IMR-90 (cell line): Measurements from ENCODE around the gene SLC25A2. TPM values are rescaled to one million over a fixed set of nuclear protein-coding genes. Genes with fewer than 3 reads are reported as not detected.

Experiments
- ATAC-seq: fragments of 200-7000 bp; cut with Tn5 transposase; 2 replicates; pipeline ENCODE4 v1.9.1; 2020; ENCODE audit warnings: low read depth, mild to moderate bottlenecking, moderate library complexity
- BruUV-seq: library from RNA; stranded (reverse); fragments of 400-500 nt; replicated peaks from 2 replicates; lab custom pipeline; 2021; lab: Mats Ljungman, UMichigan
- CTCF ChIA-PET: fragments of 300-600 bp; formaldehyde crosslinking; extraction: SDS; loops from one replicate; lab custom pipeline; 2021; ENCODE audit warnings: antibody characterized with exemption; lab: Yijun Ruan, JAX
- POLR2A ChIA-PET: fragments of 300-600 bp; sonication (Branson Sonifier 250); formaldehyde crosslinking; loops from one replicate; lab custom pipeline; 2022; ENCODE audit warnings: antibody characterized with exemption; ENCODE audit not compliant: unreplicated experiment; lab: Charles Lee
- DNase-seq: peaks from one replicate; pipeline ENCODE4 v3.0.0; 2013
- H2AFZ ChIP-seq: replicated peaks from 2 replicates; pipeline ENCODE3; 2013; ENCODE audit warnings: low read length, mild to moderate bottlenecking; ENCODE audit not compliant: poor library complexity
- H2AK5ac ChIP-seq: 2 replicates; pipeline ENCODE4 v1.6.1; 2013; ENCODE audit warnings: low read depth, low read length, inconsistent platforms
- H2AK9ac ChIP-seq: replicated peaks from 2 replicates; pipeline ENCODE3; 2013; ENCODE audit warnings: mild to moderate bottlenecking, low read depth, low read length, moderate library complexity; ENCODE audit not compliant: poor library complexity
- H2BK120ac ChIP-seq: 2 replicates; pipeline ENCODE4 v1.6.1; 2013; ENCODE audit warnings: low read depth, low read length, inconsistent platforms
- H2BK15ac ChIP-seq: 3 replicates; pipeline ENCODE4 v1.6.1; 2013; ENCODE audit warnings: low read depth, low read length, inconsistent platforms
- H2BK20ac ChIP-seq: 2 replicates; pipeline ENCODE4 v1.6.1; 2013; ENCODE audit warnings: low read depth, mild to moderate bottlenecking, inconsistent platforms, low read length, moderate library complexity
- H2BK5ac ChIP-seq: 2 replicates; pipeline ENCODE4 v1.6.1; 2013; ENCODE audit warnings: mild to moderate bottlenecking, low read depth, low read length, inconsistent platforms; ENCODE audit not compliant: poor library complexity, severe bottlenecking
- H3K14ac ChIP-seq: replicated peaks from 2 replicates; pipeline ENCODE4 v1.6.1; 2013; ENCODE audit warnings: low read depth, low read length, inconsistent platforms
- H3K18ac ChIP-seq: 2 replicates; pipeline ENCODE4 v1.6.1; 2013; ENCODE audit warnings: low read depth, low read length, control low read depth
- H3K23ac ChIP-seq: 2 replicates; pipeline ENCODE4 v1.6.1; 2013; ENCODE audit warnings: low read depth, low read length, inconsistent platforms
- H3K27ac ChIP-seq: 2 replicates; pipeline ENCODE4 v1.5.1; 2013; ENCODE audit warnings: mild to moderate bottlenecking, control low read depth, low read length; ENCODE audit not compliant: insufficient read depth
- H3K27me3 ChIP-seq: 2 replicates; pipeline ENCODE4 v1.6.1; 2013; ENCODE audit warnings: low read length; ENCODE audit not compliant: control insufficient read depth, insufficient read depth
- H3K36me3 ChIP-seq: 2 replicates; pipeline ENCODE4 v1.6.1; 2013; ENCODE audit warnings: low read length, mixed read lengths; ENCODE audit not compliant: control insufficient read depth, insufficient read depth
- H3K4ac ChIP-seq: 2 replicates; pipeline ENCODE4 v1.6.1; 2013; ENCODE audit warnings: low read depth, low read length, inconsistent platforms
- H3K4me1 ChIP-seq: 2 replicates; pipeline ENCODE4 v1.6.1; 2013; ENCODE audit warnings: low read length, mixed read lengths; ENCODE audit not compliant: control insufficient read depth, insufficient read depth
- H3K4me2 ChIP-seq: 2 replicates; pipeline ENCODE4 v1.6.1; 2013; ENCODE audit warnings: low read depth, mild to moderate bottlenecking, control low read depth, low read length, moderate library complexity
- H3K4me3 ChIP-seq: 2 replicates; pipeline ENCODE4 v1.5.1; 2013; ENCODE audit warnings: low read depth, mild to moderate bottlenecking, control low read depth, low read length, moderate library complexity; ENCODE audit not compliant: insufficient read depth
- H3K56ac ChIP-seq: 2 replicates; pipeline ENCODE4 v1.6.1; 2013; ENCODE audit warnings: low read length, inconsistent platforms; ENCODE audit not compliant: insufficient read depth; ENCODE audit errors: extremely low read depth
- H3K79me1 ChIP-seq, 2 experiments: 2 replicates each; pipeline ENCODE4 v1.6.1; 2013; ENCODE audit warnings: low read length in 2 of 2, inconsistent platforms in 1 of 2, low read depth in 1 of 2
- H3K9ac ChIP-seq: 2 replicates; pipeline ENCODE4 v1.6.1; 2013; ENCODE audit warnings: low read depth, low read length, control low read depth
- H3K9me1 ChIP-seq: 2 replicates; pipeline ENCODE4 v1.6.1; 2013; ENCODE audit warnings: low read length, inconsistent platforms; ENCODE audit not compliant: insufficient read depth
- H3K9me3 ChIP-seq: 2 replicates; pipeline ENCODE4 v1.6.1; 2013; ENCODE audit warnings: low read length; ENCODE audit not compliant: control insufficient read depth, insufficient read depth
- H4K20me1 ChIP-seq: 2 replicates; pipeline ENCODE4 v1.6.1; 2013; ENCODE audit warnings: low read length, inconsistent platforms; ENCODE audit not compliant: insufficient read depth
- H4K5ac ChIP-seq: 2 replicates; pipeline ENCODE4 v1.6.1; 2013; ENCODE audit warnings: mild to moderate bottlenecking, low read depth, low read length, control low read depth
- H4K8ac ChIP-seq, 2 experiments: 2 replicates each; pipeline ENCODE4 v1.6.1; 2013; ENCODE audit warnings: low read depth in 2 of 2, low read length in 2 of 2, control low read depth in 1 of 2, inconsistent platforms in 1 of 2
- H4K91ac ChIP-seq: 2 replicates; pipeline ENCODE4 v1.6.1; 2013; ENCODE audit warnings: low read depth, low read length, inconsistent platforms; ENCODE audit not compliant: insufficient read depth
- BHLHE40 ChIP-seq: fragments of 150-350 bp; IDR thresholded peaks from 2 replicates; pipeline ENCODE4 v1.6.1; 2016; ENCODE audit warnings: mild to moderate bottlenecking, low read depth, low read length
- CHD1 ChIP-seq: IDR thresholded peaks from 2 replicates; pipeline ENCODE4 v1.6.1; 2012; ENCODE audit warnings: low read depth, low read length, improper control_type of control experiment
- MXI1 ChIP-seq: IDR thresholded peaks from 2 replicates; pipeline ENCODE4 v1.6.1; 2012; ENCODE audit warnings: low read depth, mild to moderate bottlenecking, low read length, moderate library complexity, borderline replicate concordance
- NFE2L2 ChIP-seq: fragments of 150-350 bp; IDR thresholded peaks from 2 replicates; pipeline ENCODE4 v1.6.1; 2016; ENCODE audit warnings: low read depth, mild to moderate bottlenecking, low read length
- RFX5 ChIP-seq: IDR thresholded peaks from 2 replicates; pipeline ENCODE4 v1.8.0; 2012; ENCODE audit warnings: low read depth, mild to moderate bottlenecking, low read length, moderate library complexity
- WGBS, 2 experiments: methylation state at CpG; one replicate each; pipeline versions ENCODE4 v1.1.5 to v1.1.7; 2013; ENCODE audit warnings: missing lambda C conversion rate in 2 of 2; ENCODE audit not compliant: insufficient read length in 1 of 2; ENCODE audit errors: extremely low coverage in 2 of 2; 5-methylcytosine and 5-hydroxymethylcytosine counted together
- dilution Hi-C: fragments of 300-500 bp; cut with HindIII; formaldehyde crosslinking; loops from one replicate; pipeline ENCODE4 v1.14.3; 2018; ENCODE audit warnings: low sequenced_read_pairs; ENCODE audit not compliant: unreplicated experiment
- in situ Hi-C: fragments of 300-500 bp; cut with MboI; formaldehyde crosslinking; loops from 3 replicates; pipeline ENCODE4 v1.14.3; 2019; ENCODE audit warnings: low sequenced_read_pairs, inconsistent platforms, mixed read lengths
- intact Hi-C: fragments of 100-400 bp; cut with micrococcal nuclease; formaldehyde crosslinking; loops from 2 replicates; pipeline ENCODE4 v1.10.0; 2022
- polyA plus RNA-seq, 3 experiments: library from polyadenylated mRNA; depleted of rRNA; stranded (reverse); fragments of >200 nt; gene quantifications; 2 replicates each; pipeline ENCODE4 v1.2.3, GENCODE V29; 2012; ENCODE audit warnings: low replicate concordance in 1 of 3
- total RNA-seq: library from RNA; depleted of rRNA; stranded (reverse); fragments of >200 nt; gene quantifications from 2 replicates; pipeline ENCODE4 v1.2.3, GENCODE V29; 2012
- TF ChIP-seq, protein P1 (sequence below): fragments of 150-350 bp; IDR thresholded peaks from 2 replicates; pipeline ENCODE4 v1.6.1; 2017; ENCODE audit warnings: mild to moderate bottlenecking, antibody characterized with exemption, low read length, low read depth

Gene SLC25A2
- total and polyA plus RNA-seq, 2 of the 4 experiments (the other 2 are of a cell fraction): not detected

DNA sequence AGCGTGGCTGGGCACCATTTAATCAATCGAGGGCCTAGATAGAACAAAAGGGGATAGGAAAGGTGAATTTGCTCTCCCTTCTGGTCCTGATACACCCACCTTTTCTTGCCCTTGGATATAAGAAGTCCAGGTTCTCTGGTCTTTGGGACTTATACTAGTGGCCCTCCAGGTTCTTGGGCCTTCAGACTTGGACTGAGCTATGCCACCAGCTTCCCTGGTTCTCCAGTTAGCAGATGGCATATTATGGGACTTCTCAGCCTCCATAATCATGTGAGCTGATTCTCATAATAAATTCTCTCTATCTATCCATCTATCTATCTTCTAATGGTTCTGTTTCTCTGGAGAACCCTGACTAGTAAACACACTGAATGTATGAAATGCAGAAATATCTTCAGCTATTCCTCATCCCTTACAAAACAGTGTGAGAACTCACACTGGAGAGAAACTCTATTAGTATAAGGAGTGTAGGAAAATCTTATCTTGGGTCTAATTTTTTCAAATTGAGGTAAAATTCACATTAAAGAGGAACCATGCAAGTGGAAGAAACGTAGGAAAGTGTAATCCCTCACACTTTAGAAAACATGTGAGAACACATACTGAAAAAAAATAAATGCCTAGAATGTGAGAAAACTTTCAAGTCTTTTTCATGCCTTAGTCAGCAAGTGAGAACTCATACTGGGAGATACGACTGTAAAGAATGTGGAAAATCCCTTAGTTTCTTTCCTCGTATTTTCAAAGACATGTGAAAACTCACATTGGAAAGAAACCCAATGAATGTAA is 43.2 kb downstream of the SLC25A2 start:
- CTCF ChIA-PET: no interaction called here
- whole genome bisulfite sequencing, 2 experiments: no CpG with 5 or more reads among the region's 5 CpGs
- no peak overlapping the region for H2BK120ac ChIP-seq
- H2AK9ac ChIP-seq: no peak overlapping the region
- no peak overlapping the region for H2AFZ ChIP-seq
- no peak for ATAC-seq
- DNase-seq: peak; percentile 2
- TF ChIP-seq BHLHE40 (no peak), CHD1 (no peak), MXI1 (no peak), NFE2L2 (no peak), RFX5 (no peak)
- TF ChIP-seq, protein P1, sequence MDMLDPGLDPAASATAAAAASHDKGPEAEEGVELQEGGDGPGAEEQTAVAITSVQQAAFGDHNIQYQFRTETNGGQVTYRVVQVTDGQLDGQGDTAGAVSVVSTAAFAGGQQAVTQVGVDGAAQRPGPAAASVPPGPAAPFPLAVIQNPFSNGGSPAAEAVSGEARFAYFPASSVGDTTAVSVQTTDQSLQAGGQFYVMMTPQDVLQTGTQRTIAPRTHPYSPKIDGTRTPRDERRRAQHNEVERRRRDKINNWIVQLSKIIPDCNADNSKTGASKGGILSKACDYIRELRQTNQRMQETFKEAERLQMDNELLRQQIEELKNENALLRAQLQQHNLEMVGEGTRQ: no peak
- no peak overlapping the region for H2BK20ac ChIP-seq
- H3K14ac ChIP-seq: no peak overlapping the region
- H4K20me1 ChIP-seq: no peaks in the 10 kb centered on the region
- H4K8ac ChIP-seq: no peak overlapping the region
- H3K9me1 ChIP-seq: no peaks in the 10 kb centered on the region
- intact Hi-C loops: no loop called here
- no peak overlapping the region for H3K4me2 ChIP-seq
- no peak overlapping the region for H3K4ac ChIP-seq
- in situ Hi-C loops: no loop called here
- peaks cover 44% of the 10 kb centered on the region for H3K9me3 ChIP-seq
- dilution Hi-C loops: no loop called here
- H3K9ac ChIP-seq: no peak overlapping the region
- no peak overlapping the region for H3K18ac ChIP-seq
- no peak overlapping the region for H3K23ac ChIP-seq
- no peaks in the 10 kb centered on the region for H3K4me1 ChIP-seq
- no peak overlapping the region for H3K27ac ChIP-seq
- no peak overlapping the region for H4K5ac ChIP-seq
- no peak overlapping the region for H2BK15ac ChIP-seq
- POLR2A ChIA-PET: no interaction called here
- no peak overlapping the region for H4K91ac ChIP-seq
- H3K79me1 ChIP-seq: no peaks in the 10 kb centered on the region
- no peak overlapping the region for H2BK5ac ChIP-seq
- H3K56ac ChIP-seq: no peak overlapping the region
- no TSS peak for BruUV-seq
- no peaks in the 10 kb centered on the region for H3K27me3 ChIP-seq
- no peak overlapping the region for H3K4me3 ChIP-seq
- no peaks in the 10 kb centered on the region for H3K36me3 ChIP-seq
- no peak overlapping the region for H2AK5ac ChIP-seq
